T-helper 1 cell treated with Interleukin-12 subunit alpha and Interleukin-12 subunit beta and Interleukin-4 antibody, amounts not matched to agents 30 μg/mL and 1 μg/mL, for 36 hours (primary cell): ENCODE measurements around the gene INTS6.

Source experiments
- H3K27ac Mint-ChIP-seq: one replicate; pipeline ENCODE4 v1.8.0; 2021; ENCODE audit warnings: mild to moderate bottlenecking, mixed read lengths
- H3K27me3 Mint-ChIP-seq: one replicate; pipeline ENCODE4 v1.8.0; 2021; ENCODE audit warnings: low read depth, mixed read lengths
- H3K36me3 Mint-ChIP-seq: one replicate; pipeline ENCODE4 v1.8.0; 2021; ENCODE audit warnings: low read depth, mixed read lengths
- H3K4me1 Mint-ChIP-seq: one replicate; pipeline ENCODE4 v1.8.0; 2021; ENCODE audit warnings: low read depth, mixed read lengths
- H3K4me3 Mint-ChIP-seq: one replicate; pipeline ENCODE4 v1.8.0; 2021; ENCODE audit warnings: mild to moderate bottlenecking, moderate library complexity, mixed read lengths
- H3K9me3 Mint-ChIP-seq: one replicate; pipeline ENCODE4 v1.8.0; 2021; ENCODE audit warnings: mixed read lengths

The INTS6 gene

GRCh38 chr13:51359352-51359751 is 93.5 kb downstream of the INTS6 start:
- no peaks in the 10 kb centered on the region for H3K9me3 Mint-ChIP-seq

DNA sequence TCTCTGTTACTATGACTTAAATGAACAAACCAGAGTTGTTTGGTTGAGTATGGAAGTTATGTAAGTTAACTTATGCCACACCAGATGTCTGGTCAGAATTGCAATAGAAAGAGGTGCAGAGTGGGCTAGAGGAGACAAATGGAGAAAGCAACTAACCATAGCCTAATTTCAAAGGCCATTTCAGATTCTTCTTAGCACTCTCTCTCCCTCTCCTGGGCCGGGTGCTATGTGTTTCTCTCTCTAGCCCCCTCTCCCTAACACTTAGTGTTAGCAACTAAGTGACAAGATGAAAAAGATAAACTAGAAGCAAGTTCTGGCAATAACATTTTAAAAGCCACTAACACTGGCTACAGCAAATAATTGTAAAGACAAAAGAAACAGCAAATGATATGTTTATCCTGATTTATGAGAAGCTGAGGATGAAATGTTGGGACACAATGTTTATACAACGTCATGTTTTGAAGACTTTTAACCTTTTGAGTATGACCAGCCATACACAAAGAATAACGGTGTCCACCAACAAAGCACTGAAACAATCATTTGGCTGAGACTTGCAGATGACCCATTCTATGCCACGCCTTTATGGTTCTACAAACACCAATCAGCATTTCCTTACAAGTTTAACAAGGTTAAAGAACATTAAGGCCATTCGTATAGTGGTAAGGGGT is 94.8 kb downstream of the INTS6 start:
- Mint-ChIP-seq H3K36me3 (peaks cover 21% of the 10 kb centered on the region), H3K27ac (no peak overlapping the region), H3K4me3 (no peak overlapping the region), H3K27me3 (no peaks in the 10 kb centered on the region), H3K9me3 (no peaks in the 10 kb centered on the region), H3K4me1 (no peaks in the 10 kb centered on the region)

More at GRCh38 chr13:51359352-51359751, 93.5 kb downstream of the INTS6 start:
- Mint-ChIP-seq H3K27ac (no peak overlapping the region), H3K4me3 (no peak overlapping the region), H3K36me3 (peaks cover 27% of the 10 kb centered on the region), H3K4me1 (peaks cover under 1% of the 10 kb centered on the region), H3K27me3 (no peaks in the 10 kb centered on the region)

DNA sequence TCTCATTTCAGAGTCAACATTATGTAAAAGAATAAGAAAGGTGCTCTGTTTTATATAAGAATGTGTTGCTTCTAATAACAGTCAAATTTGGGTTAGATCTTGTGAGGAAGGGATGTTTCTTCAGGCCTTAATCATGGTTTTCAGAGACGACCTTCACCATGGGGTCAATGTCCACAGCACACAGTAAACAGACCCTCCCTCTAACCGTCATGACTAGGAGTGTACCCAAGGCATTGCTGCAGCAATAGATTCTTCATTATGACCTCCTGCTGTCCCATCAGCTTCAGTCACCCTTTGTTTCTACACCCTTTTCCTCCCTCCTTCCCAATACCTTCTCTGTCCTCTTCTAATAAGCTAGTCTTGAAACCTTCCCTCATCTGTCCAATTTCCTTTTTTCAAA is 97.6 kb downstream of the INTS6 start:
- Mint-ChIP-seq H3K27ac (no peak overlapping the region), H3K4me3 (no peak overlapping the region), H3K36me3 (peaks cover 10% of the 10 kb centered on the region), H3K4me1 (no peaks in the 10 kb centered on the region), H3K27me3 (no peaks in the 10 kb centered on the region), H3K9me3 (no peaks in the 10 kb centered on the region)

DNA sequence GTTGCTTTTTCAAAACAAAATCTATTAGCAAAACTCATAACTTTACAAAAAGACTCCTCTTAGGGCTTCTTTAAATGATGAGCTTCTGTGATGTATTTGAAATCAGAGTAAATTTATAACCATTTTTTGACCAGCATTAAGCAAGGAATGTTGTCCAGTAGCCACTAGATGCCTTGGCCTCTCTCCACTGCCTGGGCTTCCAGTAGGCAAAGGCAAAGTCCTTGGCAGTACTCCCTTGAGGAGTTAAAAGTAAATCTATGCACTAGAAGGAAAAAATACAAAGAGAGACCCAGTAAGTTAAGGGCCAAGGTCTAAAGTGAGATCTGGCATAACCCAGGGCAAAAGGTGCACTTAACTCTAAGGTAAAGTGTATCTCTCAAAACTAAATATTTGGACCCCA is 103.8 kb downstream of the INTS6 start:
- no peaks in the 10 kb centered on the region for H3K27me3 Mint-ChIP-seq
- no peaks in the 10 kb centered on the region for H3K9me3 Mint-ChIP-seq
- no peak overlapping the region for H3K4me3 Mint-ChIP-seq
- H3K4me1 Mint-ChIP-seq, result no peaks in the 10 kb centered on the region
- peaks cover 3% of the 10 kb centered on the region for H3K36me3 Mint-ChIP-seq
- no peak overlapping the region for H3K27ac Mint-ChIP-seq

DNA sequence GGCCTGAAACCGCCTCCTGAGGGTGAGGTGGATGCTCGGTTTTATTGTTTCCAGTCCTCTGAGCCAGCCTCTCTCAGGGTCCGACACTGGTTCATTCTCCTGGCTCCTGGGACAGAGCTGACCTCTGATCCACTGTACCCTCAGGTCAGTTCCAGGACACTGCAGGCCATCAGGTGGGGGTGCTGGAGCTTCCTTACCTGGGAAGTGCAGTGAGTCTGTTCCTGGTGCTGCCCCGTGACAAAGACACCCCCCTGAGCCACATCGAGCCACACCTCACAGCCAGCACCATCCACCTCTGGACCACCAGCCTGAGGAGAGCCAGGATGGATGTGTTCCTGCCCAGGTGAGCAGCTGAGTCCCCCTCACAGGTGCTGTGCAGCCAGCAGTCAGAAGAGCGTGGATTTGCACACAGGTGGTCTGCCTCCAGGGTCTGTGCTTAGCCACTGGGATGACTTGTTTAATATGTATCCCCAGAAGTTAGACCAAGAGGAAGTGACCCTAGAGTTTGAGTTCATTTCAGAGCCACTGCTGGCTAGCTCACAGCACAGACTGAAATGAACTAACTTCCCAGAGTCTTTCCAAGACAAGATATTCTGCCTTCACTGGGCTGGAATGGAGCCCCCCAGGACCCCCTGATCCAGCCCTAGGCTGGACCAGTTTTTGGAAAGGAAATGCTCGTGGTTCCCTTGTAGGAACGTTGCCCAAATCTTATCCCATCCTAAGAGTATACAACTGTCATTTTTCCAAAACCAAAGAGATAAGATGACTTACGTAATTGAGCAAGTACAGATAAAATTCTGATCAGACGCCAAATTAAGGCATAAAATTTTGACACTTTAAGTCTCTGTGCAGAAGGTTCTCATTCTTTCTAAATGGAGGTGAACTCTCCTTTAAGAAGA is 104.5 kb downstream of the INTS6 start:
- no peak overlapping the region for H3K27ac Mint-ChIP-seq
- no peaks in the 10 kb centered on the region for H3K9me3 Mint-ChIP-seq
- H3K4me3 Mint-ChIP-seq, result no peak overlapping the region
- no peaks in the 10 kb centered on the region for H3K27me3 Mint-ChIP-seq
- H3K36me3 Mint-ChIP-seq, result peaks cover 3% of the 10 kb centered on the region
- no peaks in the 10 kb centered on the region for H3K4me1 Mint-ChIP-seq

- Mint-ChIP-seq H3K9me3 (no peaks in the 10 kb centered on the region), H3K4me1 (no peaks in the 10 kb centered on the region), H3K27ac (no peak overlapping the region), H3K4me3 (no peak overlapping the region), H3K36me3 (no peaks in the 10 kb centered on the region), H3K27me3 (no peaks in the 10 kb centered on the region)
Measured at GRCh38 chr13:51347099-51347498, 105.7 kb downstream of the INTS6 start.

DNA sequence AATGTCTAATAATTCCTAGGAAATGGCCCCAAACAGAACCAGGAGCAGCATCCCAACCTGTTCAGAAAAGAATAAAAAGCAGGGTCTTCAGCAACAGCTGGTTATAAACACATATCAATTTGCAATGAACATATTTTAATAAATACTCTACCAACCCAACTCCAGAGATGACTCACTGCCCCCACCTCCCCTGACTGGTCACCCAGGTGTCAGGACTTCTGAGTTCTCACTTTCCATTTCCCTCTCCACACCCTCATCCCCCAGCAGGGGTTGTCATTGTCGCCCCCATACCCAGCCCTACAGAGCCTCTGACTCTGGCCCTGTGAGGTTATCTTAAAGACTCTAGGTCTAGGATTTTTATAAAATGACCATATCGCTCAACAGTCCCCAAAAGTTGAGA is 106.4 kb downstream of the INTS6 start:
- H3K4me1 Mint-ChIP-seq, result peaks cover 2% of the 10 kb centered on the region
- H3K4me3 Mint-ChIP-seq, result no peak overlapping the region
- H3K27ac Mint-ChIP-seq, result no peak overlapping the region
- H3K9me3 Mint-ChIP-seq, result no peaks in the 10 kb centered on the region
- no peaks in the 10 kb centered on the region for H3K27me3 Mint-ChIP-seq
- no peaks in the 10 kb centered on the region for H3K36me3 Mint-ChIP-seq

- Mint-ChIP-seq H3K27me3 (no peaks in the 10 kb centered on the region), H3K4me1 (peaks cover 5% of the 10 kb centered on the region), H3K36me3 (no peaks in the 10 kb centered on the region), H3K27ac (no peak overlapping the region), H3K4me3 (no peak overlapping the region), H3K9me3 (no peaks in the 10 kb centered on the region)
Measured at GRCh38 chr13:51343475-51343874, 109.4 kb downstream of the INTS6 start.

GRCh38 chr13:51342706-51343105 is 110.1 kb downstream of the INTS6 start:
- Mint-ChIP-seq H3K9me3 (no peaks in the 10 kb centered on the region), H3K4me3 (no peak overlapping the region), H3K27ac (no peak overlapping the region), H3K4me1 (peaks cover 5% of the 10 kb centered on the region), H3K36me3 (no peaks in the 10 kb centered on the region), H3K27me3 (no peaks in the 10 kb centered on the region)

DNA sequence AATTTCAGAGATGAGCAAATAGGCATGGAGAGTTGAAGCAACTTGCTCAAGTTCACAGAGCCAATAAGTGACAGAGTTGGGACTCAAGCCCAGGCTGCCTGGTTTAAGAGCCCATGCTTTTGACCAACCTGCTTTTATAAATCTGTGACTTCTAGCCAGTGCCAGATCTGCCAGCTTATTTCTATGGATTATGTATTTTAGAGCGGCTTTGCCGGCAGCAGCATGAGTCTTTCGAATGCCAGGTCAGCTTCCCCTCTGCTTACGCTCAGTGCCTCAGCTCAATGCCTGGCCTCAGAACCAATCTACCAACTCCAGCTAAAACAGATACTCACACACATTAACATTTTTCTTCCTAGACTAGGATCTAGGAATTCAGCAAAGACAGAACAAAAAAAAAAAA is 111.0 kb downstream of the INTS6 start:
- H3K4me3 Mint-ChIP-seq, result no peak overlapping the region
- no peak overlapping the region for H3K27ac Mint-ChIP-seq
- H3K36me3 Mint-ChIP-seq, result no peaks in the 10 kb centered on the region
- H3K27me3 Mint-ChIP-seq, result no peaks in the 10 kb centered on the region
- H3K9me3 Mint-ChIP-seq, result no peaks in the 10 kb centered on the region
- peaks cover 5% of the 10 kb centered on the region for H3K4me1 Mint-ChIP-seq

GRCh38 chr13:51341232-51341631 is 111.6 kb downstream of the INTS6 start:
- Mint-ChIP-seq H3K36me3 (no peaks in the 10 kb centered on the region), H3K4me1 (peaks cover 5% of the 10 kb centered on the region), H3K27me3 (no peaks in the 10 kb centered on the region), H3K27ac (no peak overlapping the region), H3K4me3 (no peak overlapping the region), H3K9me3 (no peaks in the 10 kb centered on the region)

DNA sequence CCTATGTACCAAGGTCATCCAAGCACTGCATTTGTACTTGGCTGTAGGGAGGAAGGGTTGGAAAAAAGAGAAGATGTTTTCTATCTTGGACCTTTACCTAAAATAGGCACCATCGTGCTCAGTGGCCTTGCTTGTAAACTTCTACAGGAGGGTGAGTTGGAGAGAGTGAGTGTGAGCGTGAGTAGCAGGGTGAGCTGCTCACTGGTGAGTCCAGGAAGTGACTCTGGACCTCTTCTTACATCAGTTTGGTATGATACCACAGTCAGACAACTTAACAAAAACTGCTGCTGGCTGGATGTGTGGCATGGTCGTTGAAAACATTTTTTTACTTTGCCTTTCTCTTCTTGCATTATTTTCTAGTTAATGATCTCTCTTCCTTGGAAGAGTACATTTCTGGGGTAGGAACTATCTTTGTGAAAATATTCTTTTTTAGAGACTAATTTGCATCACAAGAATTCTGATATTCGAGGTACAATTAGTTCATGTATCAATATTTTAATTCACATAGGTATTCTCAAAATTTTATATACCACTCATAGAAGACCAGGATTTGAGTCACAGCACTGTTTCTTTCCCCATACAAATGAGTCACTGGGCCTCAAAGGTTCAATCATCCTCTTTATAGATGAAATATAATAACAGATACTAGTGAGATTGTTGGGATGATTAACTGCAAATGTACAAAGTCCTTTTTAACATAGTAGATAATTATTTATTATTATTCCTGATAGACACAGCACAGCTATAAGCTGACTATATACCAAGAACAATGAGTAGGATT is 112.7 kb downstream of the INTS6 start:
- Mint-ChIP-seq H3K4me3 (no peak overlapping the region), H3K27me3 (no peaks in the 10 kb centered on the region)

DNA sequence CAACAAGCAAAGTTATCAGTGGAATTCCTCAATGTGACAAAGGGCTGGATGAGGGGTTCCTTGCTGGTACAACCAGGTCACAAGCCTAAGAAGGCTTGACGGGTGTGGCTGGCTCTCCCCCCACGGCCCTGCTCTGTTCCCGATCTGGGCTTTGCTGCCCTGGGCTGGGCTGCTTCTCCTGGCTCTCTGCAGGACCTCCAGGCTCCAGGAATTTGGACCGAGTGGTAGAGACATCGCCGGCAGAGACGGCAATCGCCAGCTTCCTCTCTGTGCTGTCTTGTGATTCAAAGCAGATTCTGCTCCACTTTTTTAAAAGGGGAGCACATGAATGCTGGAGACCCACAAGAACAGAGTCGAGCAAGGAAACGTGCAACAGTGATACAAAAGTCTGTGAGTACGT is 113.5 kb downstream of the INTS6 start, which contains the start of gene SERPINE3:
TSS of gene SERPINE3 (plus strand) at position 338 of the 400 bp plus-strand sequence. CDS start 1,401 bp downstream, outside the sequence.
- no peaks in the 10 kb centered on the region for H3K36me3 Mint-ChIP-seq
- no peaks in the 10 kb centered on the region for H3K27me3 Mint-ChIP-seq
- peaks cover 5% of the 10 kb centered on the region for H3K4me1 Mint-ChIP-seq
- no peak within 1 kb of the TSS for H3K4me3 Mint-ChIP-seq
- H3K27ac Mint-ChIP-seq, result no peak within 1 kb of the TSS
- H3K9me3 Mint-ChIP-seq, result no peaks in the 10 kb centered on the region

More for the DNA sequence above, 112.7 kb downstream of the INTS6 start:
- Mint-ChIP-seq H3K9me3 (no peaks in the 10 kb centered on the region), H3K4me1 (peaks cover 5% of the 10 kb centered on the region), H3K27ac (no peak overlapping the region), H3K36me3 (no peaks in the 10 kb centered on the region)

DNA sequence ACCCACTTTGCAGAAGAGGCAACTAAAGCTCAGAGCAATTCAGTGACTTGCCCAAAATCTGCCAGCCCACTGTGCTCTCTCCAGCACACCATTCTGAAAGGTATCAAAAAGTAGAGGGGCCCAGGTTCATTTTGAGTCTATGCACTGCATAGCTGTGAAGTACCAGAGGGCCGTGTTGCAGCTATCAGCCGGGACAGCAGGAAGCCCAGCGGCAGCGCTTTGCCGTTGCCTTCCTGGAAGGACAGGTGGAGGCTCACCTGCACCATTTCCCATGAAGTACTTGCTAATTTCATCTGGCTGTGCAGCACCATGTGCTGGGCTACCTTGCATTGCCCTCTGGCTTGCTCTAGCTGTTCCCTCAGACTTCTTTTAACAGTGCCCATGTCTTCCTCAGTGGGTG is 116.1 kb downstream of the INTS6 start:
- Mint-ChIP-seq H3K36me3 (no peaks in the 10 kb centered on the region), H3K27me3 (peaks cover 4% of the 10 kb centered on the region), H3K4me1 (peaks cover 10% of the 10 kb centered on the region), H3K9me3 (no peaks in the 10 kb centered on the region), H3K27ac (no peak overlapping the region), H3K4me3 (no peak overlapping the region)
